Measurements from ENCODE around the gene SLC6A12. TPM values are rescaled to one million over a fixed set of nuclear protein-coding genes. Genes with fewer than 3 reads are reported as not detected.

The SLC6A12 gene
- total RNA-seq, 4 donors from 2014 or later = 0.46 to 7.0 (median 2.1) TPM

- no peak for ATAC-seq (ENCODE audit: low FRiP score)
- no peak for DNase-seq (ENCODE audit: low spot score)
- TF ChIP-seq CTCF (IDR thresholded peaks at IDR 0.05) = no peak
Measured at GRCh38 chr12:162467-163307, 51.3 kb downstream of the SLC6A12 start.

- no peak for TF ChIP-seq CTCF (IDR thresholded peaks at IDR 0.05)
- ATAC-seq (ENCODE audit: low FRiP score) (no peak), DNase-seq (ENCODE audit: low spot score) (no peak)
Measured at GRCh38 chr12:161823-162222, 52.1 kb downstream of the SLC6A12 start.

- no peak for DNase-seq (ENCODE audit: low spot score)
- no peak for TF ChIP-seq CTCF (IDR thresholded peaks at IDR 0.05)
- no peak for ATAC-seq (ENCODE audit: low FRiP score)
Measured at GRCh38 chr12:160858-161257, 53.1 kb downstream of the SLC6A12 start.

GRCh38 chr12:159156-159782 lies 54.7 kb downstream of the SLC6A12 start:
- DNase-seq (ENCODE audit: low spot score) = no peak
- ATAC-seq (ENCODE audit: low FRiP score) = no peak
- no peak for TF ChIP-seq CTCF (IDR thresholded peaks at IDR 0.05)

GRCh38 chr12:157644-158043 lies 56.3 kb downstream of the SLC6A12 start:
- ATAC-seq (ENCODE audit: low FRiP score) = no peak
- TF ChIP-seq CTCF (IDR thresholded peaks at IDR 0.05) = no peak
- DNase-seq (ENCODE audit: low spot score) = no peak

GRCh38 chr12:156945-157344 lies 57.0 kb downstream of the SLC6A12 start:
- DNase-seq (ENCODE audit: low spot score) = no peak
- ATAC-seq (ENCODE audit: low FRiP score) = no peak
- no peak for TF ChIP-seq CTCF (IDR thresholded peaks at IDR 0.05)

- DNase-seq (ENCODE audit: low spot score) (no peak), ATAC-seq (ENCODE audit: low FRiP score) (no peak)
- no peak for TF ChIP-seq CTCF (IDR thresholded peaks at IDR 0.05)
Measured at GRCh38 chr12:155646-156045, 58.3 kb downstream of the SLC6A12 start.
